Astrocyte (in vitro differentiated cells and primary cell): ENCODE measurements around the gene ABCC10. TPM values are rescaled to one million over a fixed set of nuclear protein-coding genes. Genes with fewer than 3 reads are reported as not detected.

Experiments
- DNase-seq: peaks from one replicate; pipeline ENCODE4 v3.0.0-alpha.2; 2010; ENCODE audit warnings: low read depth
- FAIRE-seq: peaks from 2 replicates; lab custom pipeline; 2011; peaks lifted over from hg19 to GRCh38; lab: Jason Lieb, UNC
- H2AFZ ChIP-seq: 2 replicates; pipeline ENCODE4 v1.6.0; 2012; ENCODE audit warnings: low read depth, low read length, inconsistent platforms
- H3K27ac ChIP-seq: 2 replicates; pipeline ENCODE4 v1.5.1; 2011; ENCODE audit warnings: low read depth, low read length, inconsistent platforms
- H3K27me3 ChIP-seq: 2 replicates; pipeline ENCODE4 v1.6.0; 2011; ENCODE audit warnings: low read length, inconsistent platforms; ENCODE audit not compliant: insufficient read depth
- H3K36me3 ChIP-seq: 2 replicates; pipeline ENCODE4 v1.5.1; 2011; ENCODE audit warnings: low read length, inconsistent platforms; ENCODE audit not compliant: insufficient read depth
- H3K4me1 ChIP-seq: 2 replicates; pipeline ENCODE4 v1.5.1; 2011; ENCODE audit warnings: low read length, inconsistent platforms; ENCODE audit not compliant: insufficient read depth
- H3K4me2 ChIP-seq: 2 replicates; pipeline ENCODE4 v1.6.0; 2012; ENCODE audit warnings: low read length, inconsistent platforms
- H3K4me3 ChIP-seq: 2 replicates; pipeline ENCODE4 v1.5.1; 2011; ENCODE audit warnings: low read depth, mild to moderate bottlenecking, low read length, inconsistent platforms; ENCODE audit not compliant: insufficient read depth
- H3K79me2 ChIP-seq: 2 replicates; pipeline ENCODE4 v1.6.0; 2012; ENCODE audit warnings: mild to moderate bottlenecking, low read length, inconsistent platforms; ENCODE audit not compliant: insufficient read depth
- H3K9ac ChIP-seq: 2 replicates; pipeline ENCODE4 v1.6.0; 2012; ENCODE audit warnings: mild to moderate bottlenecking, low read length, inconsistent platforms
- H3K9me3 ChIP-seq: 2 replicates; pipeline ENCODE4 v1.5.1; 2012; ENCODE audit warnings: low read depth, mild to moderate bottlenecking, low read length, inconsistent platforms; ENCODE audit not compliant: insufficient read depth
- H4K20me1 ChIP-seq: 2 replicates; pipeline ENCODE4 v1.6.0; 2012; ENCODE audit warnings: low read length, inconsistent platforms; ENCODE audit not compliant: insufficient read depth
- H3K27ac Mint-ChIP-seq: one replicate; pipeline ENCODE4 v1.8.0; 2021; ENCODE audit warnings: mild to moderate bottlenecking, mixed read lengths; ENCODE audit not compliant: unreplicated experiment
- H3K27me3 Mint-ChIP-seq: one replicate; pipeline ENCODE4 v1.8.0; 2021; ENCODE audit warnings: low read depth, mixed read lengths; ENCODE audit not compliant: unreplicated experiment
- H3K36me3 Mint-ChIP-seq: one replicate; pipeline ENCODE4 v1.8.0; 2021; ENCODE audit warnings: low read depth, mixed read lengths; ENCODE audit not compliant: unreplicated experiment
- H3K4me1 Mint-ChIP-seq: one replicate; pipeline ENCODE4 v1.8.0; 2021; ENCODE audit warnings: low read depth, mixed read lengths; ENCODE audit not compliant: unreplicated experiment
- H3K4me3 Mint-ChIP-seq: one replicate; pipeline ENCODE4 v1.8.0; 2021; ENCODE audit warnings: mild to moderate bottlenecking, moderate library complexity, mixed read lengths; ENCODE audit not compliant: unreplicated experiment
- H3K9me3 Mint-ChIP-seq: one replicate; pipeline ENCODE4 v1.8.0; 2021; ENCODE audit warnings: mild to moderate bottlenecking, mixed read lengths; ENCODE audit not compliant: unreplicated experiment
- EZH2 ChIP-seq: IDR thresholded peaks from 2 replicates; pipeline ENCODE4 v1.6.1; 2012; ENCODE audit warnings: mild to moderate bottlenecking, low read length, inconsistent platforms; ENCODE audit not compliant: insufficient read depth
- total RNA-seq: library from RNA; stranded (reverse); gene quantifications from 2 replicates; pipeline ENCODE4 v1.2.1, GENCODE V29; 2021
- TF ChIP-seq, protein P1 (sequence below): IDR thresholded peaks from 2 replicates; pipeline ENCODE4 v1.5.1; 2011; ENCODE audit warnings: low read depth, mild to moderate bottlenecking, inconsistent platforms, low read length, moderate library complexity; ENCODE audit not compliant: insufficient read depth

ABCC10 gene
- total RNA-seq, 1 donor from 2014 or later = 37.2 TPM

DNA sequence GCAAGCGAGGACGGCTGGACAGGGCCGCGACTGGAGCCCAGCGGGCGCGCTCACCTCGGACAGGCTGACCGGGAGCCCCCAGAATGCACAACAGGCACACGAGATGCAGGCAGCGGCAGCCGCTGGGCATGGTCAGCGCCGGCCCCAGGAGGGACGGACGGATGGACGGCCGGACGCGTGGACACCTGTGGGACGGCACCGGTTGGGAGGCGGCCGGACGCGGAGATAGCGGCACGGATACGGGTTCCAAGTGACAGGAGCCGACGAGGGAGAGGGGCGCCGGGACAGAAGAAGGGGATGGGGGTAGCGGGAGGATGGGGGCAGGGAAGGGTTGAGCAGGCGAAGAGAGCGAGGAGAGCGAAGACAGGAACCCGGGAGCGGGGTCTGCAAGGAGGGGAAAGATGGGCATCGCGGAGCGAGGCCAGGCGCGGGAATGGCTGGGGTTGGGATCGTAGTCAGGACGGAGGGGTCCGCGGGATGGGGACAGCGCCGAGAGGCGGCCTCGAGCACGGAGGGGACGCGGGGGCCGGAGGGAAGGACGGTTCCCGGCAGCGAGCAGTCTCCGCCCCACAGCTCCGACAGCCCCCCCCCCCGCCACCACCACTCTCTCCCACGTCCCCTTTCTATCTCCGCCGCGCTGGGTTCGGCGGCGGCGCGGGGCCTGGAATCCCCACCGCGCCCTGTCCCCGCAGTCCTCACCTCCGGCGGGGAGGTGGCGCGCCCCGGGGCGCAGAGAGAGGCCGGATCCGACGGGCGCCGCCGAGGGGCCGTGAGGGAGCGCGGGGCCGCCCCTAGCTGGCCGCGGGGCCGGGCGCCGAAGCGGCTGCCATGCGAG, 27.6 kb downstream of the ABCC10 start:
- Mint-ChIP-seq H3K36me3 (peaks cover 5% of the 10 kb centered on the region), H3K9me3 (no peaks in the 10 kb centered on the region), H3K27ac (no peak overlapping the region), H3K27me3 (peaks cover 27% of the 10 kb centered on the region), H3K4me1 (no peaks in the 10 kb centered on the region), H3K4me3 (peak overlapping the region; percentile 73)
- DNase-seq (peak; percentile 59), FAIRE-seq (no peak)
- H4K20me1 ChIP-seq = peaks cover 12% of the 10 kb centered on the region
- H3K27me3 ChIP-seq = peaks cover 14% of the 10 kb centered on the region
- H3K27ac ChIP-seq = no peak overlapping the region
- peak overlapping the region; percentile 46 for H2AFZ ChIP-seq
- H3K79me2 ChIP-seq = no peaks in the 10 kb centered on the region
- H3K9me3 ChIP-seq = peaks cover 2% of the 10 kb centered on the region
- peak overlapping the region; percentile 42 for H3K9ac ChIP-seq
- TF ChIP-seq, protein P1, sequence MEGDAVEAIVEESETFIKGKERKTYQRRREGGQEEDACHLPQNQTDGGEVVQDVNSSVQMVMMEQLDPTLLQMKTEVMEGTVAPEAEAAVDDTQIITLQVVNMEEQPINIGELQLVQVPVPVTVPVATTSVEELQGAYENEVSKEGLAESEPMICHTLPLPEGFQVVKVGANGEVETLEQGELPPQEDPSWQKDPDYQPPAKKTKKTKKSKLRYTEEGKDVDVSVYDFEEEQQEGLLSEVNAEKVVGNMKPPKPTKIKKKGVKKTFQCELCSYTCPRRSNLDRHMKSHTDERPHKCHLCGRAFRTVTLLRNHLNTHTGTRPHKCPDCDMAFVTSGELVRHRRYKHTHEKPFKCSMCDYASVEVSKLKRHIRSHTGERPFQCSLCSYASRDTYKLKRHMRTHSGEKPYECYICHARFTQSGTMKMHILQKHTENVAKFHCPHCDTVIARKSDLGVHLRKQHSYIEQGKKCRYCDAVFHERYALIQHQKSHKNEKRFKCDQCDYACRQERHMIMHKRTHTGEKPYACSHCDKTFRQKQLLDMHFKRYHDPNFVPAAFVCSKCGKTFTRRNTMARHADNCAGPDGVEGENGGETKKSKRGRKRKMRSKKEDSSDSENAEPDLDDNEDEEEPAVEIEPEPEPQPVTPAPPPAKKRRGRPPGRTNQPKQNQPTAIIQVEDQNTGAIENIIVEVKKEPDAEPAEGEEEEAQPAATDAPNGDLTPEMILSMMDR = no peak
- TF ChIP-seq EZH2 = peak; percentile 58
- H3K4me1 ChIP-seq = no peaks in the 10 kb centered on the region
- peaks cover 2% of the 10 kb centered on the region for H3K36me3 ChIP-seq
- H3K4me3 ChIP-seq = peak overlapping the region; percentile 49
- H3K4me2 ChIP-seq = peak overlapping the region; percentile 87

DNA sequence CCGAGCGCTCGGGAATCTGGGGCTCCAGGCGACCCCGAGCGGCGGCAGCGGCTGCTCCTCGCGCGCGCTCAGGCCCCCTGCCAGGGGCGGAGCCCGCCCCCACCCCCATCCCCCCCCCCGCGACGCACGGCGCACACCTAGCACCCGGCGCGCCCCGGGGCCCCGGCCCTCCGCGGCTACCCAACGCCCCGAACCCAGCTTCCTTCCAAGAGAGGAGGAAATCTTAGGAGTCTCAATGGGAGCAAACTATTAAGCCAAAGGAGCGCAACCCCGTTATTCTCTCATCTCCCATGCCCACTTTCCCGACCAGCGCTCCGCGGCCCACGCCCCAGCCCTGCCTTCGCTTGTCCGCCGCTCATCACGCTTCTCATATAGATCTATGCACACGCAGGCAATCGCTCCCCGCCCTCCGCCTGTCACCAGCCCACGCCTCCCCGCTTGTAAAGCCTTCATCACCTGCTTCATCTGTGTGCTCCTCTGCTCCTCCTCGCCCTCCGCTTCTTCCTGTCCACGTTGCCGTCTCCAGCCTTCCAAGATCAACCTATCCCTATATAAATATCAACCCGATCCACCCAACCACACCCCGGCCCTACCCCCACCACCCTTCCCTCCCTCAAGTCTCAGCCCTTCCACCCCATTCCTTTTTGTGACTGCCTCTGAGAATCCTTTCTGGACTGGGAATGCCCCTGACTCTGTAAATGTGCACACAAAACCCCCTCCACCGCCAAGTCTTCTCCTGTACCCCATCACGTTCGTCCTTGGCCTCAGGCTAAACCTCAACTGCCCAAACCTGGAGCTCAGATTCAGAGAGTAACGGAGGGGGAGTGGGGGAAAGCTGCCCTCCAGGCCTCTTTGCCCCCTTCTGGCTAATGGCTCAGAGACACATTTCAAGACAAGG, 28.4 kb downstream of the ABCC10 start, which contains the start of gene DLK2:
Gene DLK2, minus strand, starts transcription at position 18 of the 898 bp plus-strand sequence. CDS start 723 bp downstream, outside the sequence.
- H4K20me1 ChIP-seq = peaks cover 12% of the 10 kb centered on the region
- H3K4me1 Mint-ChIP-seq = no peaks in the 10 kb centered on the region
- peaks cover 2% of the 10 kb centered on the region for H3K9me3 ChIP-seq
- H2AFZ ChIP-seq = peak within 1 kb of the TSS; percentile 46
- peak within 1 kb of the TSS; percentile 75 for H3K4me3 Mint-ChIP-seq
- peaks cover 5% of the 10 kb centered on the region for H3K36me3 Mint-ChIP-seq
- H3K79me2 ChIP-seq = no peaks in the 10 kb centered on the region
- DNase-seq (no peak), FAIRE-seq (no peak)
- TF ChIP-seq EZH2 = peak; percentile 69
- TF ChIP-seq, protein P1 = no peak
- H3K27ac ChIP-seq = no peak within 1 kb of the TSS
- H3K27me3 Mint-ChIP-seq = peaks cover 31% of the 10 kb centered on the region
- H3K27ac Mint-ChIP-seq = no peak within 1 kb of the TSS
- H3K36me3 ChIP-seq = peaks cover 2% of the 10 kb centered on the region
- H3K9me3 Mint-ChIP-seq = no peaks in the 10 kb centered on the region
- peak within 1 kb of the TSS; percentile 87 for H3K4me2 ChIP-seq
- peaks cover 14% of the 10 kb centered on the region for H3K27me3 ChIP-seq
- H3K4me3 ChIP-seq = peak within 1 kb of the TSS; percentile 49
- H3K4me1 ChIP-seq = no peaks in the 10 kb centered on the region
- peak within 1 kb of the TSS; percentile 42 for H3K9ac ChIP-seq
